ENCODE results near the gene FAAH.

The FAAH gene

DNA sequence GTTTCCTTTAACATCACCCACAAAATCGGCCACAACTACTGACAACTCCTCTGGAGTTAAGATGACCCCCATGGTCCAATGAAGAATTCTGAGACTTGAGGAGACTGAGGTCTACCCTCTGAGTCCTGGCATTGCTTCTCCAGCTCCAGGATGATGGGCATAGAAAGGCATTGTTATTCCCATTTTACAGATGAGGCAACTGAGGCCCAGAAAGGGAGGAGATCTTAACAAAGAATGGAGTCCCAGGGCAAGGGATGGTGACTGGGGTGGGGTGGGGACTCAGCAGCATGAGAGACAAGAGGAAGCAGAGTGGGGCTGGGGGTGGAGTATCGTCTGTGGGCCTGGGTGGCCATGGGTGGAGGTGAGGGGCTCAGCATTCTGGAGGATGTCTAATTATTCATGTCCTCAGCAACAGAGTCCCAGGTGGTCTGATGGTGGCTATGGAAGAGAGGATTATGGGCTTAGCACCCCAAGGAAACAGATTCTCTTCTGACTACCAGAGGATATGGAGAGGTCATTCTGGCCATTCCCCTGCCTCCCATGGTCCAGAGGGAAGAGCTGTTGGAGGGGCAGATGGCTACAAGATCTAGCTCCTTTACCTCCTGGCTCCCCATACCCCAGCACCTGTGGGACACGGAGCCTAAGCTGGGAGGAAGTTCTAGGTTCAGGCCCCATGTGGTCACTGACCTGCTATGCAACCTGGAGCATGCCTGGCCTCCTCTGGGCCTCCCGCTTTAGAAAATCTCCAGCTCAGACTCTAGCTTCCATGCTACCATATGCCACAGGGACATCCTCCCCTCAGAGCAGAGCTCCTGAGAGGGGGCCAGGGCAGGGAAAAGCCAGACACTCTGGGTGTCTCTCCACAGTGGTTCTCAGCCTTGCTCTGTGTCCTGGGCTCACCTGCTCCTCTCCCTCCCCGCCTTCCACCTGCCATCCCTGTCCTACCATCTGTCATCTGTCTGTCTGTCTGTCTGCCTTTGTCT is 58.1 kb downstream of the FAAH start:
- DNase-seq, result no peak

DNA sequence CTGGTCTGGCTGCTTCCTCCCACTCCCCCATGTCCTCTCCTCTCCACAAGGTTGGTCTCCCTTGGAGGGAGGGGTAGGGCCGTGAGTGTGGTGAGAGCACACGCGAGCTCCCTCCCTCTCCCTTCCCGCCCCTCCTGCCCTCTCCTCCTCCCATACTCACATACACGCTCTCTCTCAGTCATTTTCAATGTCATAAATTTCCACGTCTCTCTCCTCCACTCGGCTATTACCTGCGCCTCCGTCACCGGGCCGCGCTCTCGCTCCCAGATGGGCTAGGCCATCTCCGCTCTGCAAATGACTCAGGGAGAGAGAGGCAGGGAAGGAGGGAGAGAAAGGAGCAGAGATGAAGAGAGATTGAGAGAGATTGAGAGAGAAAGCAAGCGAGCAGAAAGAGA is 58.8 kb downstream of the FAAH start:
- no peak for DNase-seq

DNA sequence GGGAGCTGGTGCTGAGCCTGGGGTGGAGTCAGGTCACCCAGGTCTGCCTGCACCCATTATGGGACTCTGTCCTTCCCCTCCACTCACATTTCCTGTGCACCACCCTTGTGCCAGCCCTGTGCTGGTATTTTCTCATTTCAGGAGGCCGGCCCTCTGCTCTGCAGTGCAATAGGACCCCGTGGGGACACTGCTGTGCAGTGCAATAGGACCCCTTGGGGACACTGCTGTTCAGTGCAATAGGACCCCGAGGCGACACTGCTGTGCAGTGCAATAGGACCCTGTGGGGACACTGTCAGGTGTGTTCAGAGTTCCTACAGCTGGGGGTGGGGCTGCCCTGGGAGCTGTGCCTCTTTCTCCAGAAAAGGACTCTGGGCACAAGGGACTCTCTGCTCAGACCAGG is 59.3 kb downstream of the FAAH start:
- no peak for DNase-seq

GRCh38 chr1:46455951-46456350 is 61.8 kb downstream of the FAAH start:
- no peak for DNase-seq

DNA sequence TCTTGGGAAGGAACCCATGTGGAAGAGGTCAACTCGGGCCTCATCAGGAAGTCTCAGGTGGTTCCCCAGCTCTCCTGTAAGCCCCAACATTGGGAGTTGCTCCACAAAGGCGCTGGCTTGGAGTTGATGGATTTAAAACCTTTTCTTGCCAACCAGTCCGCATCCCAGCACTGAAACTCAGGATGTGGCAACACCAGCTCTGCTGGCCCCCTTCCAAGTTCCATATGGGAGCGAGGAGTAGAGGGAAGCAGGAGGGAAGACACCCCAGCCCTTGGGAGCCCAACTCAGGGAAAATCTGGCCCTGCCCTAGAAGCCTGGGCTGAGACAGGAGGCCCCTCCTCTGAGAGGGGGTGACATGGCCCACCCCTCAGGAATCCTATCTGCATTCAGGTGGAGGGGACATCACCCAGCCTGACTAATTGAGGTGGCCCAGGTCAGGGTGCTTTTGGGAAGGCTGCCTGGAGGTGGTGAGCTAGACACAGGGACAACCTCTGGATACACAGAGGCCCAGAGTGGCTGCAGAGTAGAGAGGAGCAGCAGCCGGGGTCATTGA is 62.4 kb downstream of the FAAH start:
- DNase-seq, result no peak

DNA sequence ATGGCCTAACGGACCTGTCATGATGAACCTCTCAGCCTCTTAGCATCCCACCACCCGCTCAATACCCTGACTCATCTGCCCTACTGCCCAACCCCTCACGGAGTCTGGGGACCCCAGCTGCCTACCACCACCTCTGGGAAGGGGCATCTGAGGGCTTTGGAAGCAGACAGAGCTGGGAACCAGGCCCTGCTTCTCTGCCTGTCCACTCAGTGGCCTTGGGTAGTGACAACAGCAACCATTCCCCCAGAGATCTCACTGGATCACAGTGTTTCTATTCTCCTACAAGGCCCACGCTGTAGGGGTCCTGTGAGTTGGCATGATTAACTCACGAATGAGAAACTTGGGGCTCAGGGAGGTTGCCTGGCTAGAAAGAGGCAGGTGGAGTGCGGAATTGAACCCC is 63.1 kb downstream of the FAAH start:
- DNase-seq, result no peak

DNA sequence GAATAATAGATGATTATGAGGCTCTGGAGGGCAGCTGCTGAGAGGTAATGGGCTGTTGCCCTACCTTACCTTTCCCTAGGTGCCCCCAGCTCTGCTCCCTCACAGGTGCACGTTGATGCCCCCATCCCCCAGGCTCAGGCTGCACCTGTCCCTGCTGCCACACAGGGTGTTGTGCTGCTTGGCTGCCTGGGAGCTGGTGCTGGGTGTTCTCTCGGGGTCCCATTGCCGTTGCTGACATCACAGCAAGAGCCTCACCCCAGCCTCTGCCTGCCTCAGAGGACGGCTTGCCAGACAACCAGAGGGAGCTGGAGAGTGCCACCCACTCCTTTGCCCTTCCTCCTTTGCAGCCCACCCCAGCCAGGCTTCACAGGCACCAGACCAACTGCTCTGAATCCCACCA is 64.1 kb downstream of the FAAH start:
- no peak for DNase-seq

GRCh38 chr1:46458846-46459245 is 64.7 kb downstream of the FAAH start:
- DNase-seq, result no peak

- no peak for DNase-seq
These were observed 65.2 kb downstream of the FAAH start for GRCh38 chr1:46459315-46459714.

DNA sequence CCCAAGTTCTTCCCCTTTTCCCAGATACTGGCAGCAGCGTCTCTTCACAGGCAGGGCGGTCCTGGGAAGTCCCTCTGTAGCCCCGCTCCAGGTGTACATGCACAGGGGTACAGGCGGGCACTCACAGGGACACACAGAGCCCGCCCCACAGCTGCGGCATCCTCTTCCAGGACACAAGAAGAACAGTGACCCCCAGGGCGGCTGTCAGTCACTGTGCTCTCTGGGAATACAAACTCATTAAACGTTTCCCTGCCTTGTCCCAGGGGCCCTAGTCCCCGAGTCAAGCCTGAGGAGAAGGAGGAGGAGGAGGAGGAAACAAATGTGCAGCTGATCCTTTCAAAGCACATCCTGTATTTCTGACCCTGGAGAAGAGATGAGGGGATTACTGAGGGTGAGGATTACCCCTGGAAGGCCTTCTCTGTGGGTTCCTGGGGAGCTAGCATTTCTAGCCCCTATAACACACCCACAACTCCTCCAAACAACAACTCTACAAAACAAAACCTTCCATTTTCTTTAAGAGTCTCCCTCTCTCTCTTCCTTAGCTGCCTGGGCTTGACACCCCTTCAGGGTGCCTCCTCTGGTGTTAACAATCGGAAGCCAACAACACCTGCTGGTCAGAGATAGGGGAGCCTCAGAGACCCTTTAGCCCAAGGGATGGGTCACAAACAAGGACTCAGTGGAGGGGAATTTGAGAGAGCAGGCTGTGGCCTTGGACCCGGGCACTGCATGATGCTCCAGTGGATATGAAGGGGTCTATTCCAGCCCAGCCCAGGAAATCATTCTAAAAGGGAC is 67.1 kb downstream of the FAAH start:
- DNase-seq, result no peak

GRCh38 chr1:46461809-46462448 is 67.8 kb downstream of the FAAH start:
- DNase-seq, result no peak

Data from AML-193 (cell line).